ENCODE measurements around the gene MBNL1.
"Not testable (repeated sequence)": the region's sequence is repeated elsewhere in the genome, so short reads cannot be mapped to it uniquely, and the experiment has no call there.

MBNL1 gene

GRCh38 chr3:152321955-152322377, 53.2 kb downstream of the MBNL1 start:
- no peak for DNase-seq

GRCh38 chr3:152322756-152323155, 54.0 kb downstream of the MBNL1 start:
- no peak for DNase-seq

GRCh38 chr3:152323834-152324233, 55.1 kb downstream of the MBNL1 start:
- DNase-seq = no peak

GRCh38 chr3:152325136-152325535, 56.4 kb downstream of the MBNL1 start:
- no peak for DNase-seq

GRCh38 chr3:152327203-152327602, 58.5 kb downstream of the MBNL1 start:
- DNase-seq = no peak

- DNase-seq = no peak
These were observed 60.1 kb downstream of the MBNL1 start for GRCh38 chr3:152328841-152329240.

- DNase-seq = no peak
These were observed 61.8 kb downstream of the MBNL1 start for GRCh38 chr3:152330559-152330958.

- DNase-seq = no peak
These were observed 62.4 kb downstream of the MBNL1 start for GRCh38 chr3:152331018-152331541.

GRCh38 chr3:152331998-152332397, 63.3 kb downstream of the MBNL1 start:
- no peak for DNase-seq

GRCh38 chr3:152333928-152334327, 65.2 kb downstream of the MBNL1 start:
- DNase-seq = no peak

GRCh38 chr3:152334761-152335160, 66.0 kb downstream of the MBNL1 start:
- DNase-seq = no peak

- no peak for DNase-seq
These were observed 66.5 kb downstream of the MBNL1 start for GRCh38 chr3:152335273-152335672.

- not testable (repeated sequence) for DNase-seq
These were observed 68.6 kb downstream of the MBNL1 start for GRCh38 chr3:152337337-152337736.

GRCh38 chr3:152338159-152338720, 69.5 kb downstream of the MBNL1 start:
- DNase-seq = no peak

- DNase-seq = no peak
These were observed 71.3 kb downstream of the MBNL1 start for GRCh38 chr3:152339881-152340505.

- no peak for DNase-seq
These were observed 76.5 kb downstream of the MBNL1 start for GRCh38 chr3:152345233-152345632.

- DNase-seq = no peak
These were observed 77.3 kb downstream of the MBNL1 start for GRCh38 chr3:152346058-152346457.

GRCh38 chr3:152346740-152347139, 78.0 kb downstream of the MBNL1 start:
- no peak for DNase-seq

- DNase-seq = no peak
These were observed 79.9 kb downstream of the MBNL1 start for GRCh38 chr3:152348436-152349177.

- no peak for DNase-seq
These were observed 80.7 kb downstream of the MBNL1 start for GRCh38 chr3:152349392-152349791.

GRCh38 chr3:152350139-152350538, 81.4 kb downstream of the MBNL1 start:
- DNase-seq = no peak

GRCh38 chr3:152350776-152351175, 82.0 kb downstream of the MBNL1 start:
- DNase-seq = no peak

- no peak for DNase-seq
These were observed 83.8 kb downstream of the MBNL1 start for GRCh38 chr3:152352554-152352953.

- no peak for DNase-seq
These were observed 84.8 kb downstream of the MBNL1 start for GRCh38 chr3:152353578-152353977.

Measured in activated naive CD4-positive, alpha-beta T cell treated with anti-CD3 and anti-CD28 coated beads, Interleukin-2, amount 50 U/mL, for 16 hours (primary cell).